ENCODE results near the gene NELL1. TPM values are rescaled to one million over a fixed set of nuclear protein-coding genes. Genes with fewer than 3 reads are reported as not detected.

NELL1 gene
- total RNA-seq, 1 donor from 2014 or later = 0.29 TPM

DNA sequence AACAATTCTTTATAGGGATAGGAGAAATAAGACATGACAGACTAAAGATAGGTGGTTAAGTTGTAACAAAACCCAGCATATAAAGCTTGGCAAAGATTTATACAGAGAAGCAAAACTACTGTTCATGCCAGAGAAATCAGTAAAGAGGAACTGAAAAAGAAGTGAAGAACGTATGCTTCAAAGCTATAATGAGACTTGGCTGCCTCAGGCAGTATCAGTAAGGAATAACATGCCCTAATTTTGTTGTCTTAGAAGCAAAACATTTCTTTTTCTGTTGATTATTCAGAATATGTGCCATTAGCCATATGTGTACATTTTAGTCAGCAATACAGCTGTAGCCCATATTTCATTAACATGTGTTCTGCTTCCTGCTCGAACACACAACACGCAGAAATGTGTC is 403.2 kb downstream of the NELL1 start:
- DNase-seq = no peak
- H3K9me3 Mint-ChIP-seq (ENCODE audit: unreplicated experiment) = no peaks in the 10 kb centered on the region
- TF ChIP-seq, protein P1, sequence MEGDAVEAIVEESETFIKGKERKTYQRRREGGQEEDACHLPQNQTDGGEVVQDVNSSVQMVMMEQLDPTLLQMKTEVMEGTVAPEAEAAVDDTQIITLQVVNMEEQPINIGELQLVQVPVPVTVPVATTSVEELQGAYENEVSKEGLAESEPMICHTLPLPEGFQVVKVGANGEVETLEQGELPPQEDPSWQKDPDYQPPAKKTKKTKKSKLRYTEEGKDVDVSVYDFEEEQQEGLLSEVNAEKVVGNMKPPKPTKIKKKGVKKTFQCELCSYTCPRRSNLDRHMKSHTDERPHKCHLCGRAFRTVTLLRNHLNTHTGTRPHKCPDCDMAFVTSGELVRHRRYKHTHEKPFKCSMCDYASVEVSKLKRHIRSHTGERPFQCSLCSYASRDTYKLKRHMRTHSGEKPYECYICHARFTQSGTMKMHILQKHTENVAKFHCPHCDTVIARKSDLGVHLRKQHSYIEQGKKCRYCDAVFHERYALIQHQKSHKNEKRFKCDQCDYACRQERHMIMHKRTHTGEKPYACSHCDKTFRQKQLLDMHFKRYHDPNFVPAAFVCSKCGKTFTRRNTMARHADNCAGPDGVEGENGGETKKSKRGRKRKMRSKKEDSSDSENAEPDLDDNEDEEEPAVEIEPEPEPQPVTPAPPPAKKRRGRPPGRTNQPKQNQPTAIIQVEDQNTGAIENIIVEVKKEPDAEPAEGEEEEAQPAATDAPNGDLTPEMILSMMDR (IDR thresholded peaks at IDR 0.05; ENCODE audit: partially characterized antibody, unreplicated experiment) = no peak
- no peak overlapping the region for H3K4me3 Mint-ChIP-seq (ENCODE audit: unreplicated experiment)
- no peaks in the 10 kb centered on the region for H3K4me1 Mint-ChIP-seq (ENCODE audit: low read depth, unreplicated experiment)
- H3K27me3 Mint-ChIP-seq (ENCODE audit: unreplicated experiment) = no peaks in the 10 kb centered on the region
- no peak overlapping the region for H3K27ac Mint-ChIP-seq (ENCODE audit: unreplicated experiment)
- no peaks in the 10 kb centered on the region for H3K36me3 Mint-ChIP-seq (ENCODE audit: unreplicated experiment)

DNA sequence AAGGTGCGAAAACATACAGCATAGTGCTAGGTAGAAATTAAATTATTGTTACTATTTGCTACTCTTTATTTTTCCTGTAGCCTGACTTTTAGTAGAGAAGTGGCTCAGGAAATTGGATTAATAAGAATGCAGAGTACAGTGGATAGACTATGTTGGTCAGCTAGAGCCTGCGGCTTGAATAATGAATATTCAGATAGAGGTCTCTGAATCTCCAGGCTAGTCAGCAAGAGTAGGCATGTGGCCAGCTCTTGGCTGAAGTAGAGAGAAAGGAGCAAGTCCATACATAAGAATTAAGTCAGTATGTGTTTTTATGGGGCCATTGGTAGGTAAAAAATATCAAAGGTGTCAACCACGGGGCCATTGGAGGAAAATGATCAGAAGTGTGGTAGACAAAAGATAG is 413.5 kb downstream of the NELL1 start:
- no peak overlapping the region for H3K4me3 Mint-ChIP-seq (ENCODE audit: unreplicated experiment)
- no peak for DNase-seq
- no peaks in the 10 kb centered on the region for H3K27me3 Mint-ChIP-seq (ENCODE audit: unreplicated experiment)
- H3K36me3 Mint-ChIP-seq (ENCODE audit: unreplicated experiment) = no peaks in the 10 kb centered on the region
- TF ChIP-seq, protein P1 (IDR thresholded peaks at IDR 0.05; ENCODE audit: partially characterized antibody, unreplicated experiment) = no peak
- no peaks in the 10 kb centered on the region for H3K4me1 Mint-ChIP-seq (ENCODE audit: low read depth, unreplicated experiment)
- no peak overlapping the region for H3K27ac Mint-ChIP-seq (ENCODE audit: unreplicated experiment)
- H3K9me3 Mint-ChIP-seq (ENCODE audit: unreplicated experiment) = no peaks in the 10 kb centered on the region

DNA sequence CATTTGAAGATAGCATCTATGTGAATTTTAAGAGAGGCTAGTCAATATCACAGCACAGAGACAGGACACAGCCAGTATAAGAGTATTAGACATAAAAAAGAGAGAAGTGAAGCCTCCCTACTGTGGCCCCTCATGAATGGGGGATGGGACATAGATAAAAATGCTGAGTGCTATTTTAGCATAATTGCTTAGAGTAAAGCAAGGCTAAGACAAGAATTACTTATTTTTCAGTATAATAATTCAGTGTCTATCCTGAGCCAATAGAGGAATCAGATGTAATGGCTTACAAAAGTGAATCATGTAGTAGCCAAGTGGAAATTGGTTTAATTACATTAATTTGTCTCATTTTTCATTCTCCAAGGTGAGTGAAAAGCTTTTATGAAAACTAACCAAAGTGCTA is 419.5 kb downstream of the NELL1 start:
- TF ChIP-seq, protein P1 (IDR thresholded peaks at IDR 0.05; ENCODE audit: partially characterized antibody, unreplicated experiment) = no peak
- no peak for DNase-seq
- Mint-ChIP-seq H3K9me3 (ENCODE audit: unreplicated experiment) (peaks cover 2% of the 10 kb centered on the region), H3K4me1 (ENCODE audit: low read depth, unreplicated experiment) (no peaks in the 10 kb centered on the region), H3K27me3 (ENCODE audit: unreplicated experiment) (no peaks in the 10 kb centered on the region), H3K4me3 (ENCODE audit: unreplicated experiment) (no peak overlapping the region), H3K27ac (ENCODE audit: unreplicated experiment) (no peak overlapping the region), H3K36me3 (ENCODE audit: unreplicated experiment) (peaks cover 12% of the 10 kb centered on the region)

DNA sequence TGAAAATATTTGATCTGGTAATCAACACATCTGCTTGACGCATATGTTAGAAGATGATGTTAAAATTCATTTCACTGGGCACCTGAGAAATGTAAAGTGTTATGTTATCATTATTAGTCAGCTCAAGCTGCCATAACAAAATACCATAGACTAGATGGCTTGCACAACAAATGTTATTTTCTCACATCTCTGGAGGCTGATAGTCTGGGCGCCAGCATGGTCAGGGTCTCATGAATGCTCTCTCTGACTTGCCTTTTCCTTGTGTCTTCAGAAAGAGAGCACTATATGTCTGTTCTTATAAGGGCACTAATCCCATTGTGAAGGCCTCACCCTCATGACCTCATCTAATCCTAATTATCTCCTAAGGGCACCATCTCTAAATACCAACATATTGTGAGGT is 435.3 kb downstream of the NELL1 start:
- Mint-ChIP-seq H3K27me3 (ENCODE audit: unreplicated experiment) (no peaks in the 10 kb centered on the region), H3K27ac (ENCODE audit: unreplicated experiment) (no peak overlapping the region), H3K36me3 (ENCODE audit: unreplicated experiment) (no peaks in the 10 kb centered on the region), H3K4me1 (ENCODE audit: low read depth, unreplicated experiment) (no peaks in the 10 kb centered on the region), H3K4me3 (ENCODE audit: unreplicated experiment) (no peak overlapping the region), H3K9me3 (ENCODE audit: unreplicated experiment) (no peaks in the 10 kb centered on the region)
- TF ChIP-seq, protein P1 (IDR thresholded peaks at IDR 0.05; ENCODE audit: partially characterized antibody, unreplicated experiment) = no peak
- DNase-seq = no peak

DNA sequence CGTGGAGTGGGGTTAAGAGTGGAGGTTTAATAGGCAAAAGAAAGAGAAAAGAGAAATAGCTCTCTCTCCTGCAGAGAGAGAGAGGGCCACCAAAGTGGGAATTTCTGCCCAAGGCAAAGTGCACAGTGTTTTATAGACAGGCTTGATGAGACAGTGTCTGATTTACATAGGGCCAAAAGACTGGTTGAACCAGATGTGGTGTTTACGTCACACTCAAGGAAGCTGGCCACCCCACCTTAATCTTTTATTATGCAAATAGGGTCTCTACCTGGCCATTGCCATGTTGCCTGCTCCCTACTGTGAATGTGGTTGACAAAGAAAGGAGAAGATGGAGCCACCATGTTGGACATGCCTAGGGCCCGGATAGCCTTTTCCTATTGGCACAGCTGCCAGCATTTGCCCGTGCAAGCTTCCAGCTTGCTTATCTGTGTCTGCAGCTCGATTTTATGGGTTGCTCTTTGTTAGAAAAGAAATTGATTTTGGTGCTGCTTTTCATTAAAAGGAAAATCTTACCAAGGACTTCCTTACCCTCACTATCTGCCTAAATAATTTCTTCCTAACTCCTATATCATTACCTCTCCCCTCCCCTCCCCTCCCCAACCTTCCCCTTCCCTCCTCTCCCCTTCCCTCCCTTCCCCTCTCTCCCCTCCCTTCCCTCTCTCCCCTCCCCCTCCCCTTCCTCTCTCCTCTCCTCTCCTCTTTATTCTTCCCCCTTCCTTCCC is 436.0 kb downstream of the NELL1 start:
- TF ChIP-seq, protein P1 (IDR thresholded peaks at IDR 0.05; ENCODE audit: partially characterized antibody, unreplicated experiment) = no peak
- H3K27me3 Mint-ChIP-seq (ENCODE audit: unreplicated experiment) = no peaks in the 10 kb centered on the region
- no peak overlapping the region for H3K27ac Mint-ChIP-seq (ENCODE audit: unreplicated experiment)
- no peaks in the 10 kb centered on the region for H3K4me1 Mint-ChIP-seq (ENCODE audit: low read depth, unreplicated experiment)
- H3K9me3 Mint-ChIP-seq (ENCODE audit: unreplicated experiment) = no peaks in the 10 kb centered on the region
- DNase-seq = no peak
- no peaks in the 10 kb centered on the region for H3K36me3 Mint-ChIP-seq (ENCODE audit: unreplicated experiment)
- no peak overlapping the region for H3K4me3 Mint-ChIP-seq (ENCODE audit: unreplicated experiment)
